Erythroblast (primary cell): ENCODE results near the gene PAN2.

Experiments
- GATA1 ChIP-seq: IDR thresholded peaks from 2 replicates; pipeline ENCODE4 v1.6.1; 2011; ENCODE audit warnings: low read depth, mild to moderate bottlenecking, control low read depth, low read length, moderate library complexity
- POLR2A ChIP-seq: IDR thresholded peaks from 2 replicates; pipeline ENCODE4 v1.6.1; 2011; ENCODE audit warnings: mild to moderate bottlenecking, low read length

- TF ChIP-seq POLR2A (no peak), GATA1 (no peak)
Observed at GRCh38 chr12:56298828-56299227, 35.0 kb downstream of the PAN2 start.
